HepG2 (cell line): ENCODE measurements around the gene ATP2B2. TPM values are rescaled to one million over a fixed set of nuclear protein-coding genes. Genes with fewer than 3 reads are reported as not detected.

ENCODE experiments used
- ATAC-seq: fragments of 200-7000 bp; cut with Tn5 transposase; 3 replicates; pipeline ENCODE4 v1.9.1; 2020; ENCODE audit warnings: mild to moderate bottlenecking, moderate library complexity
- BruUV-seq: library from RNA; stranded (reverse); fragments of 400-500 nt; replicated peaks from 2 replicates; lab custom pipeline; 2021; lab: Mats Ljungman, UMichigan
- CTCF ChIA-PET: fragments of 300-600 bp; formaldehyde crosslinking; extraction: SDS; loops from one replicate; lab custom pipeline; 2021; ENCODE audit warnings: low total read pairs, inconsistent platforms, low intra/inter-chr PET ratio; lab: Yijun Ruan, JAX
- POLR2A ChIA-PET: fragments of 350-600 bp; sonication (Branson Sonifier 250); formaldehyde crosslinking; loops from one replicate; lab custom pipeline; 2020; ENCODE audit warnings: antibody characterized with exemption, inconsistent platforms; lab: Yijun Ruan, JAX
- DNase-seq: peaks from one replicate; pipeline ENCODE4 v3.0.0-alpha.2; 2015; ENCODE audit warnings: low spot score
- FAIRE-seq: peaks from 3 replicates; lab custom pipeline; 2011; peaks lifted over from hg19 to GRCh38; lab: Jason Lieb, UNC
- H2AFZ ChIP-seq: one replicate; pipeline ENCODE4 v1.6.1; 2011; ENCODE audit warnings: low read length, inconsistent platforms
- H3K27ac ChIP-seq: fragments of 300-600 bp; 3 replicates; pipeline ENCODE4 v1.8.0; 2011; ENCODE audit warnings: mixed run types, mild to moderate bottlenecking, mixed read lengths, low read length, inconsistent platforms; ENCODE audit not compliant: insufficient read depth; ENCODE audit errors: extremely low read length
- H3K27me3 ChIP-seq, 2 experiments: fragments of 200-600 bp in 1 of 2; 2 replicates in 1 of 2; 3 replicates in 1 of 2; pipeline versions ENCODE4 v1.6.0 to v1.8.0; 2011; ENCODE audit warnings: low read length in 2 of 2, mild to moderate bottlenecking in 2 of 2, moderate library complexity in 2 of 2, inconsistent platforms in 1 of 2; ENCODE audit not compliant: insufficient read depth in 2 of 2, control insufficient read depth in 1 of 2
- H3K36me3 ChIP-seq, 2 experiments: fragments of 200-600 bp in 1 of 2; replicated peaks in 1 of 2; 2 replicates in 1 of 2; 3 replicates in 1 of 2; pipeline versions ENCODE4 v1.5.1 to v1.8.0; 2011; ENCODE audit warnings: low read length in 2 of 2, inconsistent platforms in 1 of 2; ENCODE audit not compliant: insufficient read depth in 2 of 2, control insufficient read depth in 1 of 2
- H3K4me1 ChIP-seq: 2 replicates; pipeline ENCODE4 v1.5.1; 2012; ENCODE audit warnings: low read length, inconsistent platforms; ENCODE audit not compliant: insufficient read depth
- H3K4me2 ChIP-seq: 2 replicates; pipeline ENCODE4 v1.6.0; 2011; ENCODE audit warnings: low read depth, low read length, inconsistent platforms
- H3K4me3 ChIP-seq, 3 experiments: fragments of 200-600 bp in 1 of 3; sonication (generic), shearing (Covaris generic) in 1 of 3; replicated peaks in 1 of 3; 2 replicates each; pipeline ENCODE4 v1.5.1; 2011 to 2016; ENCODE audit warnings: low read length in 3 of 3, inconsistent platforms in 2 of 3, low read depth in 2 of 3, mild to moderate bottlenecking in 2 of 3, control low read depth in 1 of 3, mixed read lengths in 1 of 3; ENCODE audit not compliant: insufficient read depth in 1 of 3
- H3K79me2 ChIP-seq: one replicate; pipeline ENCODE4 v1.6.1; 2011; ENCODE audit warnings: low read length, inconsistent platforms; ENCODE audit not compliant: insufficient read depth
- H3K9ac ChIP-seq: 2 replicates; pipeline ENCODE4 v1.6.0; 2011; ENCODE audit warnings: mild to moderate bottlenecking, low read depth, low read length, inconsistent platforms; ENCODE audit not compliant: insufficient read depth
- H3K9me3 ChIP-seq: 2 replicates; pipeline ENCODE4 v1.5.1; 2012; ENCODE audit warnings: mild to moderate bottlenecking, low read length
- H4K20me1 ChIP-seq: 2 replicates; pipeline ENCODE4 v1.6.0; 2011; ENCODE audit warnings: inconsistent platforms, mild to moderate bottlenecking, low read length, moderate library complexity; ENCODE audit not compliant: insufficient read depth
- SRSF4 ChIP-seq: fragments of 200-400 bp; formaldehyde crosslinking; IDR thresholded peaks from one replicate; pipeline ENCODE4 v1.6.1; 2018; ENCODE audit warnings: mild to moderate bottlenecking, low read depth, low read length, moderate library complexity; ENCODE audit not compliant: poor library complexity, severe bottlenecking
- ZMYM2 ChIP-seq: sonication (generic); formaldehyde crosslinking; IDR thresholded peaks from 2 replicates; pipeline ENCODE4 v1.8.0; 2022; ENCODE audit warnings: mild to moderate bottlenecking, missing genetic modification reagents
- ZNF143 ChIP-seq: sonication (generic); formaldehyde crosslinking; IDR thresholded peaks from 2 replicates; pipeline ENCODE4 v1.4.0; 2020; ENCODE audit warnings: missing genetic modification reagents
- WGBS: methylation state at CpG from one replicate; pipeline ENCODE4 v1.1.6; 2017; ENCODE audit warnings: low lambda C conversion rate; 5-methylcytosine and 5-hydroxymethylcytosine counted together
- in situ Hi-C: cut with HindIII; loops from 2 replicates; pipeline ENCODE4 v1.10.0; 2017; ENCODE audit warnings: low pct_unique_long_range_greater_than_20kb; ENCODE audit not compliant: extremely low pct_ligation_motif_present
- intact Hi-C: fragments of 100-400 bp; cut with micrococcal nuclease; formaldehyde crosslinking; loops from one replicate; pipeline ENCODE4 v1.10.0; 2022; ENCODE audit not compliant: unreplicated experiment
- polyA plus RNA-seq, 8 experiments: library from polyadenylated mRNA; depleted of rRNA in 3 of 8; stranded (reverse) in 7 of 8; unstranded in 1 of 8; fragments of >200 nt; fragmentation: Illumina TruSeq in 4 of 8; extraction: Trizol in 4 of 8; gene quantifications; 2 replicates each; pipeline versions ENCODE4 v1.2.1 to v1.2.3, GENCODE V29; 2011 to 2016; ENCODE audit warnings: low read depth in 4 of 8, missing spikeins in 1 of 8, mixed read lengths in 1 of 8; ENCODE audit not compliant: insufficient read depth in 1 of 8
- total RNA-seq, 5 experiments: library from RNA; depleted of rRNA; stranded (reverse); fragments of >200 nt; fragmentation: Illumina TruSeq; extraction: Trizol; gene quantifications; 2 replicates each; pipeline ENCODE4 v1.2.3, GENCODE V29; 2016; ENCODE audit warnings: low read depth in 1 of 5
- TF ChIP-seq, protein P1 (sequence below): sonication (generic); formaldehyde crosslinking; IDR thresholded peaks from one replicate; pipeline ENCODE4 v1.5.1; 2020; ENCODE audit warnings: mild to moderate bottlenecking, missing genetic modification reagents; ENCODE audit errors: not compliant biosample characterization

ATP2B2 gene
- total and polyA plus RNA-seq, 2 of the 13 experiments (the other 11 are each of a cell fraction or from before 2014, with no cell fraction given) = 1.5 to 2.3 TPM

DNA sequence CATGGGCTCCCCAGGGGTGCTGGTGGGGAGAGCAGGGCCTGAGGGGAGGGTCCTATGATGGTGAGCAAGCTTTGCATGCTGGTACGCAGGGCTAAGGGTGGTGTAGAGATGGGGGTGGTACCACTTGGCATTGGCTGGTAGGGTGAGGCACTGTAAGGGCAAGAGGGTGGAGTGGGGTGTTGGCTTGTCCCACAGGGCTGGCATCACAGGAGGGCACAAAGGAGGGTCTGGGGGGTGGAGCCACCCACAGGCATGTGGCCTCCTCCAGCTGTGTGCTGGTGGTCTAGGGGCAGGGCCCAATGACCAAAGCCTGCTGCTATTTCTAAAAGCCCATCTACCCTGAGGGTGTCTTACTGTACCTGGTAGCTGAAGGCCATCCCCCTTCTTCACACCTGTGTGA is 119.3 kb downstream of the ATP2B2 start:
- no peak for DNase-seq
- Histone ChIP-seq H3K27me3 (0 out of 5 replicates have a peak, but pooled peaks cover 0 to 4% of the 10 kb centered on the region in 2 experiments), H3K9me3 (no peaks in the 10 kb centered on the region), H4K20me1 (no peaks in the 10 kb centered on the region), H3K4me3 (no peak overlapping the region), H3K4me1 (no peaks in the 10 kb centered on the region), H2AFZ (no peak overlapping the region), H3K9ac (no peak overlapping the region), H3K36me3 (no peaks in the 10 kb centered on the region), H3K4me2 (no peak overlapping the region), H3K27ac (no peak overlapping the region), H3K79me2 (no peaks in the 10 kb centered on the region)
- TF ChIP-seq SRSF4 (no peak), ZMYM2 (CRISPR knock-in tag) (no peak), ZNF143 (CRISPR knock-in tag) (no peak)
- TF ChIP-seq, protein P1, sequence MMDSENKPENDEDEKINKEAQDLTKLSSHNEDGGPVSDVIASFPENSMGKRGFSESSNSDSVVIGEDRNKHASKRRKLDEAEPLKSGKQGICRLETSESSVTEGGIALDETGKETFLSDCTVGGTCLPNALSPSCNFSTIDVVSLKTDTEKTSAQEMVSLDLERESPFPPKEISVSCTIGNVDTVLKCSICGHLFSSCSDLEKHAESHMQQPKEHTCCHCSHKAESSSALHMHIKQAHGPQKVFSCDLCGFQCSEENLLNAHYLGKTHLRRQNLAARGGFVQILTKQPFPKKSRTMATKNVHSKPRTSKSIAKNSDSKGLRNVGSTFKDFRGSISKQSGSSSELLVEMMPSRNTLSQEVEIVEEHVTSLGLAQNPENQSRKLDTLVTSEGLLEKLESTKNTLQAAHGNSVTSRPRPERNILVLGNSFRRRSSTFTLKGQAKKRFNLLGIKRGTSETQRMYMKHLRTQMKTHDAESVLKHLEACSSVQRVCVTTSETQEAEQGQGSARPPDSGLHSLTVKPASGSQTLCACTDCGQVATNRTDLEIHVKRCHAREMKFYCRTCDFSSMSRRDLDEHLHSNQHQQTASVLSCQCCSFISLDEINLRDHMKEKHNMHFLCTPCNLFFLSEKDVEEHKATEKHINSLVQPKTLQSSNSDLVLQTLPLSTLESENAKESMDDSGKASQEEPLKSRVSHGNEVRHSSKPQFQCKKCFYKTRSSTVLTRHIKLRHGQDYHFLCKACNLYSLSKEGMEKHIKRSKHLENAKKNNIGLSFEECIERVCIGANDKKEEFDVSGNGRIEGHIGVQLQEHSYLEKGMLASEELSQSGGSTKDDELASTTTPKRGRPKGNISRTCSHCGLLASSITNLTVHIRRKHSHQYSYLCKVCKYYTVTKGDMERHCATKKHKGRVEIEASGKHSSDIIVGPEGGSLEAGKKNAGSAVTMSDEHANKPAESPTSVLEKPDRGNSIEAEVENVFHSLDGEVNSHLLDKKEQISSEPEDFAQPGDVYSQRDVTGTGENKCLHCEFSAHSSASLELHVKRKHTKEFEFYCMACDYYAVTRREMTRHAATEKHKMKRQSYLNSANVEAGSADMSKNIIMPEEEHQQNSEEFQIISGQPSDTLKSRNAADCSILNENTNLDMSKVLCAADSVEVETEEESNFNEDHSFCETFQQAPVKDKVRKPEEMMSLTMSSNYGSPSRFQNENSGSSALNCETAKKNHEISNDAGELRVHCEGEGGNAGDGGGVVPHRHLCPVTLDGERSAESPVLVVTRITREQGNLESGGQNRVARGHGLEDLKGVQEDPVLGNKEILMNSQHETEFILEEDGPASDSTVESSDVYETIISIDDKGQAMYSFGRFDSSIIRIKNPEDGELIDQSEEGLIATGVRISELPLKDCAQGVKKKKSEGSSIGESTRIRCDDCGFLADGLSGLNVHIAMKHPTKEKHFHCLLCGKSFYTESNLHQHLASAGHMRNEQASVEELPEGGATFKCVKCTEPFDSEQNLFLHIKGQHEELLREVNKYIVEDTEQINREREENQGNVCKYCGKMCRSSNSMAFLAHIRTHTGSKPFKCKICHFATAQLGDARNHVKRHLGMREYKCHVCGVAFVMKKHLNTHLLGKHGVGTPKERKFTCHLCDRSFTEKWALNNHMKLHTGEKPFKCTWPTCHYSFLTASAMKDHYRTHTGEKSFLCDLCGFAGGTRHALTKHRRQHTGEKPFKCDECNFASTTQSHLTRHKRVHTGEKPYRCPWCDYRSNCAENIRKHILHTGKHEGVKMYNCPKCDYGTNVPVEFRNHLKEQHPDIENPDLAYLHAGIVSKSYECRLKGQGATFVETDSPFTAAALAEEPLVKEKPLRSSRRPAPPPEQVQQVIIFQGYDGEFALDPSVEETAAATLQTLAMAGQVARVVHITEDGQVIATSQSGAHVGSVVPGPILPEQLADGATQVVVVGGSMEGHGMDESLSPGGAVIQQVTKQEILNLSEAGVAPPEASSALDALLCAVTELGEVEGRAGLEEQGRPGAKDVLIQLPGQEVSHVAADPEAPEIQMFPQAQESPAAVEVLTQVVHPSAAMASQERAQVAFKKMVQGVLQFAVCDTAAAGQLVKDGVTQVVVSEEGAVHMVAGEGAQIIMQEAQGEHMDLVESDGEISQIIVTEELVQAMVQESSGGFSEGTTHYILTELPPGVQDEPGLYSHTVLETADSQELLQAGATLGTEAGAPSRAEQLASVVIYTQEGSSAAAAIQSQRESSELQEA = no peak
- ChIA-PET CTCF (no interaction called here), POLR2A (no interaction called here)
- intact Hi-C loops = no loop called here
- no TSS peak for BruUV-seq
- FAIRE-seq = no peak
- ATAC-seq = no peak
- in situ Hi-C loops = no loop called here
- 89% methylated on average over 1 of the region's 1 CpG for WGBS
